ENCODE results near the gene BTN2A1.
A peak's percentile ranks its signal among the peaks of the same experiment; 100 is the strongest.

DNA sequence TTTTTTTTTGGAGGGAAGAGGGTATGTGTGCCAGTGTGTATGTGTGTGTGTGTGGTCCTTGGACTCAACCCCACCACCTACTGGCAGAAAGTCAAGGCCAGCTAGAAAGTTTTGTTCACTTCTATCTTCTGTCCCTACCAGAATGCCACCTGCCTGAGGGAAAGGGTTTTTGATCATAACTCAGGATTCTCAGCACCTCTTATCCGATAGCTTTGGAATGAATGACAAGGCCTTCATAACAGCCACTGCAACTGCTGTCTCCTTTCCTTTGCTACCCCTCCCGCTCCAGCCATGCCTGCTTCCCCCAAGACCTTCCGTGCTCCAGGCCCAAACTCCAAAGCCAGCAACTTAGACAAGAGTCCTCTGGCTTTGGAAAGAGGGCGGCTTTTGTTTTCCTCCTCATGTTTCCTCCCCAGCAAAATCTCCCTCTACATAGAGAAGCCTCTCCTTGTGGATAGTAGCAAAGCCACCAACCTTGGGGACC, 37.0 kb upstream of the BTN2A1 start:
- TF ChIP-seq, protein P1, sequence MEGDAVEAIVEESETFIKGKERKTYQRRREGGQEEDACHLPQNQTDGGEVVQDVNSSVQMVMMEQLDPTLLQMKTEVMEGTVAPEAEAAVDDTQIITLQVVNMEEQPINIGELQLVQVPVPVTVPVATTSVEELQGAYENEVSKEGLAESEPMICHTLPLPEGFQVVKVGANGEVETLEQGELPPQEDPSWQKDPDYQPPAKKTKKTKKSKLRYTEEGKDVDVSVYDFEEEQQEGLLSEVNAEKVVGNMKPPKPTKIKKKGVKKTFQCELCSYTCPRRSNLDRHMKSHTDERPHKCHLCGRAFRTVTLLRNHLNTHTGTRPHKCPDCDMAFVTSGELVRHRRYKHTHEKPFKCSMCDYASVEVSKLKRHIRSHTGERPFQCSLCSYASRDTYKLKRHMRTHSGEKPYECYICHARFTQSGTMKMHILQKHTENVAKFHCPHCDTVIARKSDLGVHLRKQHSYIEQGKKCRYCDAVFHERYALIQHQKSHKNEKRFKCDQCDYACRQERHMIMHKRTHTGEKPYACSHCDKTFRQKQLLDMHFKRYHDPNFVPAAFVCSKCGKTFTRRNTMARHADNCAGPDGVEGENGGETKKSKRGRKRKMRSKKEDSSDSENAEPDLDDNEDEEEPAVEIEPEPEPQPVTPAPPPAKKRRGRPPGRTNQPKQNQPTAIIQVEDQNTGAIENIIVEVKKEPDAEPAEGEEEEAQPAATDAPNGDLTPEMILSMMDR (IDR thresholded peaks at IDR 0.05): peak in 2 of 4 experiments; percentile 16 to 26
- no peak for TF ChIP-seq POLR2A (IDR thresholded peaks at IDR 0.05)
